GM18951 (cell line): ENCODE data around the gene FCRL6.

ENCODE experiments used
- POLR2A ChIP-seq: IDR thresholded peaks from 4 replicates; pipeline ENCODE4 v1.6.1; 2011; ENCODE audit warnings: mild to moderate bottlenecking; ENCODE audit not compliant: insufficient read length, insufficient read depth; ENCODE audit errors: extremely low read depth
- in situ Hi-C: fragments of 300-500 bp; cut with MboI; formaldehyde crosslinking; loops from one replicate; pipeline ENCODE4 v1.12.0; 2022; ENCODE audit warnings: low sequenced_read_pairs, mixed read lengths, inconsistent platforms; ENCODE audit not compliant: unreplicated experiment

The FCRL6 gene

DNA sequence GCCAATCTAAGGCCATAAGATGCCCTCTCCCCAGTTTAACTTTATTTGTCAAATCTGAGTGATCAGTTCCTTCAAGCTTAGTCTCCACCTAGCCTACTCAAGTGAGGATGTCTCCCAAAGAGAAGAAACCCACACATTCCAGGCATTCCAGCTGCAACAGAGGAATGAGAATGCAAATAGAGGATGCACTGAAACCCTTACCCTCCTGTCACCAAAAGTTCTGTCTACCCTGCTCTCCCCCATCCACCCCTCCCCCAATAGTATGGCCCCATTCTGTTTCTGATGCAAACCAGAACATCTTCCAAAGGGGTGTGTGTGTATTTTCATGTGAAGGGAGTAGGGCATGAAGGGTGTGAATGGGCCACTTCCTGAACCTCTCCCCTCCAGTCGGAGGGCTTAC is 18.4 kb upstream of the FCRL6 start:
- in situ Hi-C loops: loop anchor here (10.0 kb wide), 1 partner anchor 221 kb away; no protein-coding TSS in a partner anchor
- no peak for TF ChIP-seq POLR2A

DNA sequence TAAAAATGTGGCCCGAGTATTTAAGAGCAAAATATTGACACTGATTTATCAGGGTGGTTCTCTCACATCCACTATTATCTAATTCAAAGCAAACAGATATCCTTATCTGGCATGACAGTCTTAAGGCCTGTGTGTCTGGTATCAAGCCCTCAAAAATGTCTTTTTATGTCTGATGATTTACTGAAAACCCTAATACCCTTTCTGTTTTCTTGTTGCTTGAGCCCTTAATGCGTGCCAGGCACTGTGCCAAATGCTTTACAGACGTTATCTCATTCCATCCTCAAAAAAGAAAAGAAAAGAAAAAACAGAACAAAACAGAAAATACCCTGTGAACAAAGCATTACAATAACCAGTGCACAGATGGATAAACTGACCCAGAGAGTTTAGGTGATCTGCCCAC is 15.7 kb upstream of the FCRL6 start:
- no peak for TF ChIP-seq POLR2A
- in situ Hi-C loops: loop anchor here (10.0 kb wide), 1 partner anchor 218 kb away; no protein-coding TSS in a partner anchor

DNA sequence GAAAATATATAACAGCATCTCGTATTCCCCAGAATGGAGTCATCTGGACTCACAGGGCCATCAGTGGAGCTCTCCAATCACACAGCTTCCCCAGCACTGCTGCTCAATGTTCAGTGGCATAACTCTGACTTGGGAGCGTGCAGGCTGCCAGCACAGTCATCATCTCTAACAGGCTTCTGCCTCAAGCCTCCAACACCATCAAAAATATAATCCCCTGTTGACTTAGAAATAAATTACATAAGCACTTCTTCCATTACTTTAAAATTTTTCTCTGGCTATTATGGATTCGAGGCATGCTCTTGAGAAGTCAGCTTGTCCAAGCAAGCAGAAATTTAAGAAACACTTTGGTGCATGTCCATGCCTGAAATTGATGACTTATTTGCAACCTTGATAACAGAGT is 15.2 kb upstream of the FCRL6 start:
- in situ Hi-C loops: loop anchor here (10.0 kb wide), 1 partner anchor 218 kb away; no protein-coding TSS in a partner anchor
- TF ChIP-seq POLR2A: no peak

GRCh38 chr1:159790237-159790917 is 11.8 kb upstream of the FCRL6 start:
- no peak for TF ChIP-seq POLR2A
- in situ Hi-C loops: no loop called here

DNA sequence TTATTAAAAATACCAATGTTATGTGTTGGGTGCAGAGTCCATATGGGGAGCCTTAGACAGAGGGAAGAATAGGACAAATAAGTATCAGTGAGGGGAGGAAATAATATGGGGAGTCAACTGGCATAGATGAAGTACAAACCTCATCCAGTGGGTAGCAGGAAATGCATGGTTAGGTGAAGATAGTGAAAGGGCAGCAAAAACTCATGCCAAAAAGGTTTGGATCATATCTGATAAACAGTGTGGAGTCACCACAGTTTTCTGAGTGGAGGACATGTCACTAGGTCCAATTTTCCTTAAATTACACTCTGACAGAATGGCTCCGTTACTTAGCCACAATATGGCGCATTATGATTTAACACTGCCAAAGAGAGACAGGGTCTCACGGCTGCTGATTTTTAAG is 11.1 kb upstream of the FCRL6 start:
- in situ Hi-C loops: no loop called here
- no peak for TF ChIP-seq POLR2A

DNA sequence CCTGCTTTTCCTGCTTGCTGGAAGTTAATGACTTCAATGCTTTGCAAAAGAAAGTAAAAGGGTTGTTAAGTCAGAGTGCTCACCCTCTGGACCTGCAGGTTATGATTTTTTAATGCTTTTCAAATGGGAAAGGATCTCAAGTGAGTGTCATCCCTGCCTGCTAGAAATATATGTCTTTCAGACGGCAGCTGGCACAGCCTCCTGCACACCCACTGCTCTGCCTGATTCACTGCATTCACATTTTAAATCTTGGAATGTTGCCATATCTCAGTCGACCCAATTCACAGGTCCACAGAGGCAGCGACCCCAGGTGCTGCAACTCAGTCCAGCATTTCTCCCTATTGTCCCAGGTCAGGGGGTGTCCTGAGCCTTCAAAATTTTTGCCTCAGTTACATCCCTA is 10.7 kb upstream of the FCRL6 start:
- TF ChIP-seq POLR2A: no peak
- in situ Hi-C loops: no loop called here

DNA sequence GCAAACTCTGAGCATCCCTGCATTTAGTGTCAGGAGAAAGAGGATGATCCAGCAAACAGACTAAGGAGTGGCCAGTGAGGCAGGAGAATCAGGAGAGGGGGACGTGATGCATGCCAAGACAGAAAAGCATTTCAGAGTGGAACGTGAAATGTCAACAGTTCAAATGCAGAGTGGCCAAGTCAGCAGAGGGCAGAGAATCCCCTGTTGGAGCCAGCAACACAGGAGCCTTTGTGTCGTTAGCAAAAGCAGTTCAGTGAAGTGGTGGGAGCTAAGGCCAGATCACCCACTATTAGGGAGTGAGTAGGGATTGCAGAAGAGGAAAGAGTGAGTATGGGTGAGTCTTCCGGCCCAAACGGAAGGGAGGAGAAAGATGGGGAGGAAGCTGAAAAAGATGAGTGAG is 6.6 kb upstream of the FCRL6 start:
- no peak for TF ChIP-seq POLR2A
- in situ Hi-C loops: loop anchor here (5.0 kb wide), 1 partner anchor 97 kb away; no protein-coding TSS in a partner anchor

- in situ Hi-C loops: loop anchor here (5.0 kb wide), 1 partner anchor 93 kb away; no protein-coding TSS in a partner anchor
- TF ChIP-seq POLR2A: no peak
Measured at GRCh38 chr1:159798893-159799292, 3.3 kb upstream of the FCRL6 start.

- no peak for TF ChIP-seq POLR2A
- in situ Hi-C loops: loop anchor here (5.0 kb wide), 1 partner anchor 93 kb away; no protein-coding TSS in a partner anchor
Measured at GRCh38 chr1:159799446-159799985, 2.6 kb upstream of the FCRL6 start.

GRCh38 chr1:159800177-159800930 is 1.8 kb upstream of the FCRL6 start:
- in situ Hi-C loops: no loop called here
- TF ChIP-seq POLR2A: no peak

DNA sequence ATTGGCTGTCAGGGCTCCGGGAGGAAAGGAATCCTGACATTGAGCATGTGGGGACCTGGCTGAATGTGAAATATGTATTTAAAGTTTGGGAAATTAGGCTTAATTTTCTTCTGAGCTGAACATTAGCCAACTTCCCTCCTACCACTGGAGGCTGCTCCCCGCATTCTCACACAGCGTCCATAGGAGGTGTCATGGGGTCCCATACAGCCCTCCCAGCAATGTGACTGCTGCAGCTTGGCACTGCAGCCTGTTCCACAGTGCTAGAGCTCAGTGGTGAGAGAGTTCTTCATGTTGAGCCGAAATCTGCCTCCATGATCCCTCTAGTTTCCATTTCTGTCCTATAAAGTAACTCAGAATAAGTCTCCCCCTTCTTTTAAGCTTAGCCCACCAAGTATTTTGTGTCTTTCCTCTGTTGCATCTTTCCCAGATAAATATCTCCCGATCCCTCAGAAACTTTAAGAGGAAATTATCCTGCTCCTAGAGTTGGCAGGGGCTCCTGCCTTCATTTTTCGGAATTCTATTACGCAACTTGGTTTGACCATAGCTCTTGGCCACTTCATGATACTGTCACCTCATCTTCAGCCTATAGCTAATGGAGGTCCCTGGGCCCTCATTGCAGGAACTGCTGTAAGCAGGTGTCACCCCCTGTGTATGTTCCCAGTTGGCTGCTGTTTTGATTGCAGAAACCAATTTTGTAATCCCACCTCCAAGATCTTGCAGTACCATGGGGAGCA is 2.0 kb downstream of the FCRL6 start:
- no peak for TF ChIP-seq POLR2A
- in situ Hi-C loops: no loop called here

GRCh38 chr1:159804924-159805323 is 2.8 kb downstream of the FCRL6 start:
- in situ Hi-C loops: no loop called here
- no peak for TF ChIP-seq POLR2A

DNA sequence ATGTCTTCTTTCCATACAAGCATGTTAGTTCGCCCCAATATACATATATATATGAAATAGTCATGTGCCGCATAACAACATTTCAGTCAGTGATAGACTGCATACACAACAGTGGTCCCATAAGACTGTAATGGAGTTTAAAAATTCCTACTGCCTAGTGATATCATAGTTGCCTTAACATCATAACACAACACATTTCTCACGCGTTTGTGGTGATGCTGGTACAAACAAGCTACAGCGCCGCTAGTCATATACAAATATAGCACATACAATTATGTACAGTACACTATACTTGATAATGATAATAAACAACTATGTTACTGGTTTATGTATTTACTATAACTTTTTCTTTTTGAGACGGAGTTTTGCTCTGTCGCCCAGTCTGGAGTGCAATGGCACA is 13.8 kb downstream of the FCRL6 start:
- no peak for TF ChIP-seq POLR2A
- in situ Hi-C loops: no loop called here
